HepG2 (cell line): ENCODE data around the gene NTN5. TPM values are rescaled to one million over a fixed set of nuclear protein-coding genes. Genes with fewer than 3 reads are reported as not detected.

ENCODE experiments used
- ADNP ChIP-seq: sonication (generic); formaldehyde crosslinking; IDR thresholded peaks from 2 replicates; pipeline ENCODE4 v1.4.0; 2020; ENCODE audit warnings: missing genetic modification reagents
- HMG20A ChIP-seq: IDR thresholded peaks from 2 replicates; pipeline ENCODE4 v1.6.1; 2016; ENCODE audit warnings: borderline replicate concordance
- HNRNPL ChIP-seq: fragments of 200-400 bp; formaldehyde crosslinking; IDR thresholded peaks from 2 replicates; pipeline ENCODE4 v1.6.1; 2017; ENCODE audit warnings: mild to moderate bottlenecking, low read depth, low read length
- MTF1 ChIP-seq: sonication (generic); formaldehyde crosslinking; IDR thresholded peaks from 2 replicates; pipeline ENCODE4 v1.5.0; 2020; ENCODE audit warnings: missing genetic modification reagents
- MXI1 ChIP-seq: IDR thresholded peaks from 3 replicates; pipeline ENCODE4 v1.6.1; 2012; ENCODE audit warnings: low read depth, low read length, inconsistent platforms, borderline replicate concordance
- NCOA2 ChIP-seq: sonication (generic); formaldehyde crosslinking; IDR thresholded peaks from 2 replicates; pipeline ENCODE4 v1.8.0; 2022; ENCODE audit warnings: inconsistent platforms
- NR2C2 ChIP-seq: sonication (generic); formaldehyde crosslinking; IDR thresholded peaks from 2 replicates; pipeline ENCODE4 v1.4.0; 2020; ENCODE audit warnings: missing genetic modification reagents, mild to moderate bottlenecking, moderate library complexity, borderline replicate concordance
- SKI ChIP-seq: fragments of 450-650 bp; IDR thresholded peaks from one replicate; pipeline ENCODE4 v1.6.1; 2018; ENCODE audit warnings: mild to moderate bottlenecking; ENCODE audit not compliant: partially characterized antibody
- ZC3H13 ChIP-seq: sonication (generic); formaldehyde crosslinking; IDR thresholded peaks from 2 replicates; pipeline ENCODE4 v1.8.1; 2023; ENCODE audit warnings: mild to moderate bottlenecking, missing genetic modification reagents, moderate library complexity
- ZIK1 ChIP-seq: sonication (generic); formaldehyde crosslinking; IDR thresholded peaks from 2 replicates; pipeline ENCODE4 v1.5.0; 2020; ENCODE audit warnings: mild to moderate bottlenecking, low read depth, missing genetic modification reagents, borderline replicate concordance
- ZMYM2 ChIP-seq: sonication (generic); formaldehyde crosslinking; IDR thresholded peaks from 2 replicates; pipeline ENCODE4 v1.8.0; 2022; ENCODE audit warnings: mild to moderate bottlenecking, missing genetic modification reagents
- ZNF136 ChIP-seq: sonication (generic); formaldehyde crosslinking; IDR thresholded peaks from 2 replicates; pipeline ENCODE4 v1.8.1; 2022; ENCODE audit warnings: low read depth, mild to moderate bottlenecking, moderate library complexity, missing genetic modification reagents
- ZNF274 ChIP-seq: sonication (generic); formaldehyde crosslinking; IDR thresholded peaks from 2 replicates; pipeline ENCODE4 v1.5.1; 2020; ENCODE audit warnings: mild to moderate bottlenecking, missing genetic modification reagents
- ZNF3 ChIP-seq: IDR thresholded peaks from 2 replicates; pipeline ENCODE4 v1.7.0; 2017; ENCODE audit warnings: inconsistent platforms
- ZNF558 ChIP-seq: sonication (generic); formaldehyde crosslinking; IDR thresholded peaks from 2 replicates; pipeline ENCODE4 v1.9.0; 2022; ENCODE audit warnings: mild to moderate bottlenecking, missing genetic modification reagents, borderline replicate concordance
- ZNF589 ChIP-seq: sonication (generic); formaldehyde crosslinking; conservative IDR thresholded peaks from 2 replicates; pipeline ENCODE4 v1.8.0; 2022; ENCODE audit warnings: mild to moderate bottlenecking, moderate library complexity, missing genetic modification reagents
- ZNF614 ChIP-seq: IDR thresholded peaks from 2 replicates; pipeline ENCODE4 v1.6.1; 2018; ENCODE audit warnings: missing biosample characterization, missing genetic modification reagents, inconsistent platforms, borderline replicate concordance
- ZNF720 ChIP-seq: sonication (generic); formaldehyde crosslinking; IDR thresholded peaks from 2 replicates; pipeline ENCODE4 v1.4.0; 2020; ENCODE audit warnings: missing genetic modification reagents
- ZNF792 ChIP-seq: IDR thresholded peaks from 2 replicates; pipeline ENCODE4 v1.6.1; 2016
- polyA plus RNA-seq, 8 experiments: library from polyadenylated mRNA; depleted of rRNA in 3 of 8; stranded (reverse) in 7 of 8; unstranded in 1 of 8; fragments of >200 nt; fragmentation: Illumina TruSeq in 4 of 8; extraction: Trizol in 4 of 8; gene quantifications; 2 replicates each; pipeline versions ENCODE4 v1.2.1 to v1.2.3, GENCODE V29; 2011 to 2016; ENCODE audit warnings: low read depth in 4 of 8, missing spikeins in 1 of 8, mixed read lengths in 1 of 8; ENCODE audit not compliant: insufficient read depth in 1 of 8
- total RNA-seq, 5 experiments: library from RNA; depleted of rRNA; stranded (reverse); fragments of >200 nt; fragmentation: Illumina TruSeq; extraction: Trizol; gene quantifications; 2 replicates each; pipeline ENCODE4 v1.2.3, GENCODE V29; 2016; ENCODE audit warnings: low read depth in 1 of 5
- TF ChIP-seq, protein P1 (sequence below): IDR thresholded peaks from 2 replicates; pipeline ENCODE4 v1.4.0; 2020; ENCODE audit warnings: mild to moderate bottlenecking, missing genetic modification reagents
- TF ChIP-seq, protein P2 (sequence below): sonication (generic); formaldehyde crosslinking; IDR thresholded peaks from 2 replicates; pipeline ENCODE4 v1.4.0; 2020; ENCODE audit warnings: low read depth, missing genetic modification reagents
- TF ChIP-seq, protein P3 (sequence below): sonication (generic); IDR thresholded peaks from 2 replicates; pipeline ENCODE4 v1.6.1; 2016; ENCODE audit warnings: low read depth, borderline replicate concordance

Gene NTN5
- total and polyA plus RNA-seq, 2 of the 13 experiments (the other 11 are each of a cell fraction or from before 2014, with no cell fraction given) = 0.05 TPM; not detected in 1

DNA sequence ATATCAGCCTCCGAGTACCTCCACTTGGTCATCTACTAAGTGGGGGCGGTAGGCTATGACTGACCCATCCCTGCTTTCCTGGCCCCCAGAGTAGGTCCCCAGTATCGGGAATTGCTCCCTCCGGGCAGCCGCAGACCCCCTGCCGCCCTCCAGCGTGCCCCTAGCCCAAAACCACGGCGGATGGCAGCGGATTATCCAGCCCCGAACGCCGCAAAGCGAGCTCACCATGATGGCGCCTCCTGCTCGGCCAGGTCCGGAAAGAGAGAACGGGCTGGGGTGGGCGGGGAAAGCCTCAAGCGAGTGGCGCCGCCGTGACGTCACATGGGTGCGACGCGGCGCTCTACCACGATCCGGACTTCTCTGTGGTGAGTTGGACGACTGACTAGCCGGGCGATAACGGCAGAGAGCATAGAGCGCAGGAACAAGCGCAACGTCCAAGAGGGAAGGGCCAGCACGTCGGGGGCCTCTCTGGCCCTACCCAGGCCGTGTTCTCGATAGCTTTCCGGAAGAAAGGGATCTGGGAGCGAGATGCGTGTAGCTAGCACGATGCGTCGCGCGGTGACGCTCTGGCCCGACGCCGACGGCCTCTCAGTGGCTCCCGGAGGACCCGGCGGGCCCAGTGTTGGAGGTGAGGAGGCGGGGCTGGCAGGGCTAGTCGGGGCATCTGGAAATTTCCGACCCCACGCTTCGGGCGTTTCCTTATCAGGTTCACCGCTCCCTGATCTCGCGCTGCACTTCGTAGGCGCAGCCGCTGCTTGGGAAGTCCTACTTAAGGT lies 53.7 kb downstream of the NTN5 start, which contains the start of the genes RPL18 and SPHK2 (continued):
- TF ChIP-seq NCOA2 (CRISPR knock-in tag) (peak; percentile 63), HNRNPL (peak; percentile 60; the same call in 1 of the 2 replicates), ZNF136 (CRISPR knock-in tag) (peak; percentile 98), MTF1 (CRISPR knock-in tag) (no peak), MXI1 (peak; percentile 87; the same call in 1 of the 3 replicates), ZNF3 (CRISPR knock-in tag) (peak; percentile 57), ZMYM2 (no peak), ADNP (CRISPR knock-in tag) (no peak; the same call in 1 of the 2 replicates), ZNF792 (peak; percentile 90), ZIK1 (CRISPR knock-in tag) (0 out of 2 replicates have a peak, but pooled peaks have one; percentile 33), ZNF614 (CRISPR knock-in tag) (peak; percentile 85), ZNF274 (peak; percentile 71; the same call in 1 of the 2 replicates), ZNF720 (CRISPR knock-in tag) (peak; percentile 29; the same call in 1 of the 2 replicates), ZNF589 (CRISPR knock-in tag) (peak; percentile 81; the same call in 1 of the 2 replicates), SKI (peak; percentile 67), ZNF558 (CRISPR knock-in tag) (peak; percentile 68; the same call in 1 of the 2 replicates), ZC3H13 (CRISPR knock-in tag) (peak; percentile 87), NR2C2 (CRISPR knock-in tag) (peak; percentile 89), HMG20A (CRISPR knock-in tag) (peak; percentile 56; the same call in 1 of the 2 replicates)
- TF ChIP-seq, protein P1, sequence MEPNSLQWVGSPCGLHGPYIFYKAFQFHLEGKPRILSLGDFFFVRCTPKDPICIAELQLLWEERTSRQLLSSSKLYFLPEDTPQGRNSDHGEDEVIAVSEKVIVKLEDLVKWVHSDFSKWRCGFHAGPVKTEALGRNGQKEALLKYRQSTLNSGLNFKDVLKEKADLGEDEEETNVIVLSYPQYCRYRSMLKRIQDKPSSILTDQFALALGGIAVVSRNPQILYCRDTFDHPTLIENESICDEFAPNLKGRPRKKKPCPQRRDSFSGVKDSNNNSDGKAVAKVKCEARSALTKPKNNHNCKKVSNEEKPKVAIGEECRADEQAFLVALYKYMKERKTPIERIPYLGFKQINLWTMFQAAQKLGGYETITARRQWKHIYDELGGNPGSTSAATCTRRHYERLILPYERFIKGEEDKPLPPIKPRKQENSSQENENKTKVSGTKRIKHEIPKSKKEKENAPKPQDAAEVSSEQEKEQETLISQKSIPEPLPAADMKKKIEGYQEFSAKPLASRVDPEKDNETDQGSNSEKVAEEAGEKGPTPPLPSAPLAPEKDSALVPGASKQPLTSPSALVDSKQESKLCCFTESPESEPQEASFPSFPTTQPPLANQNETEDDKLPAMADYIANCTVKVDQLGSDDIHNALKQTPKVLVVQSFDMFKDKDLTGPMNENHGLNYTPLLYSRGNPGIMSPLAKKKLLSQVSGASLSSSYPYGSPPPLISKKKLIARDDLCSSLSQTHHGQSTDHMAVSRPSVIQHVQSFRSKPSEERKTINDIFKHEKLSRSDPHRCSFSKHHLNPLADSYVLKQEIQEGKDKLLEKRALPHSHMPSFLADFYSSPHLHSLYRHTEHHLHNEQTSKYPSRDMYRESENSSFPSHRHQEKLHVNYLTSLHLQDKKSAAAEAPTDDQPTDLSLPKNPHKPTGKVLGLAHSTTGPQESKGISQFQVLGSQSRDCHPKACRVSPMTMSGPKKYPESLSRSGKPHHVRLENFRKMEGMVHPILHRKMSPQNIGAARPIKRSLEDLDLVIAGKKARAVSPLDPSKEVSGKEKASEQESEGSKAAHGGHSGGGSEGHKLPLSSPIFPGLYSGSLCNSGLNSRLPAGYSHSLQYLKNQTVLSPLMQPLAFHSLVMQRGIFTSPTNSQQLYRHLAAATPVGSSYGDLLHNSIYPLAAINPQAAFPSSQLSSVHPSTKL (CRISPR knock-in tag) = peak; percentile 68
- TF ChIP-seq, protein P2, sequence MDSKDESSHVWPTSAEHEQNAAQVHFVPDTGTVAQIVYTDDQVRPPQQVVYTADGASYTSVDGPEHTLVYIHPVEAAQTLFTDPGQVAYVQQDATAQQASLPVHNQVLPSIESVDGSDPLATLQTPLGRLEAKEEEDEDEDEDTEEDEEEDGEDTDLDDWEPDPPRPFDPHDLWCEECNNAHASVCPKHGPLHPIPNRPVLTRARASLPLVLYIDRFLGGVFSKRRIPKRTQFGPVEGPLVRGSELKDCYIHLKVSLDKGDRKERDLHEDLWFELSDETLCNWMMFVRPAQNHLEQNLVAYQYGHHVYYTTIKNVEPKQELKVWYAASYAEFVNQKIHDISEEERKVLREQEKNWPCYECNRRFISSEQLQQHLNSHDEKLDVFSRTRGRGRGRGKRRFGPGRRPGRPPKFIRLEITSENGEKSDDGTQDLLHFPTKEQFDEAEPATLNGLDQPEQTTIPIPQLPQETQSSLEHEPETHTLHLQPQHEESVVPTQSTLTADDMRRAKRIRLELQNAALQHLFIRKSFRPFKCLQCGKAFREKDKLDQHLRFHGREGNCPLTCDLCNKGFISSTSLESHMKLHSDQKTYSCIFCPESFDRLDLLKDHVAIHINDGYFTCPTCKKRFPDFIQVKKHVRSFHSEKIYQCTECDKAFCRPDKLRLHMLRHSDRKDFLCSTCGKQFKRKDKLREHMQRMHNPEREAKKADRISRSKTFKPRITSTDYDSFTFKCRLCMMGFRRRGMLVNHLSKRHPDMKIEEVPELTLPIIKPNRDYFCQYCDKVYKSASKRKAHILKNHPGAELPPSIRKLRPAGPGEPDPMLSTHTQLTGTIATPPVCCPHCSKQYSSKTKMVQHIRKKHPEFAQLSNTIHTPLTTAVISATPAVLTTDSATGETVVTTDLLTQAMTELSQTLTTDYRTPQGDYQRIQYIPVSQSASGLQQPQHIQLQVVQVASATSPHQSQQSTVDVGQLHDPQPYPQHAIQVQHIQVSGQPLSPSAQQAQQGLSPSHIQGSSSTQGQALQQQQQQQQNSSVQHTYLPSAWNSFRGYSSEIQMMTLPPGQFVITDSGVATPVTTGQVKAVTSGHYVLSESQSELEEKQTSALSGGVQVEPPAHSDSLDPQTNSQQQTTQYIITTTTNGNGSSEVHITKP (CRISPR knock-in tag) = peak; percentile 91; the same call in 1 of the 2 replicates
- TF ChIP-seq, protein P3, sequence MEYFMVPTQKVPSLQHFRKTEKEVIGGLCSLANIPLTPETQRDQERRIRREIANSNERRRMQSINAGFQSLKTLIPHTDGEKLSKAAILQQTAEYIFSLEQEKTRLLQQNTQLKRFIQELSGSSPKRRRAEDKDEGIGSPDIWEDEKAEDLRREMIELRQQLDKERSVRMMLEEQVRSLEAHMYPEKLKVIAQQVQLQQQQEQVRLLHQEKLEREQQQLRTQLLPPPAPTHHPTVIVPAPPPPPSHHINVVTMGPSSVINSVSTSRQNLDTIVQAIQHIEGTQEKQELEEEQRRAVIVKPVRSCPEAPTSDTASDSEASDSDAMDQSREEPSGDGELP = no peak
